ENCODE results near the gene TXNL4A.

- TF ChIP-seq CTCF (IDR thresholded peaks at IDR 0.05), result no peak
- TF ChIP-seq POLR2A (IDR thresholded peaks at IDR 0.05), result no peak
Observed at GRCh38 chr18:79958981-79959380, 29.4 kb downstream of the TXNL4A start.
